GM12874 (cell line): ENCODE results near the gene OSCP1.

Experiments
- CTCF ChIP-seq: IDR thresholded peaks from 2 replicates; pipeline ENCODE4 v1.5.1; 2011; ENCODE audit warnings: low read depth, mild to moderate bottlenecking, control low read depth, low read length, moderate library complexity; ENCODE audit not compliant: insufficient read depth

OSCP1 gene

GRCh38 chr1:36467027-36467410 lies 16.8 kb upstream of the OSCP1 start:
- no peak for TF ChIP-seq CTCF

- TF ChIP-seq CTCF, result no peak
Observed at GRCh38 chr1:36466370-36467026, 16.2 kb upstream of the OSCP1 start.

GRCh38 chr1:36465731-36466369 lies 15.6 kb upstream of the OSCP1 start:
- no peak for TF ChIP-seq CTCF

- TF ChIP-seq CTCF, result no peak
Observed at GRCh38 chr1:36464605-36465393, 14.5 kb upstream of the OSCP1 start.

- TF ChIP-seq CTCF, result no peak
Observed at GRCh38 chr1:36463803-36464604, 13.8 kb upstream of the OSCP1 start, which contains the start of gene MRPS15. Gene MRPS15 (minus strand): TSS chr1:36464384. CDS start chr1:36464275, 109 bp downstream.

- TF ChIP-seq CTCF, result no peak
Observed at GRCh38 chr1:36463463-36463802, 13.2 kb upstream of the OSCP1 start.

- no peak for TF ChIP-seq CTCF
Observed at GRCh38 chr1:36458910-36459309, 8.7 kb upstream of the OSCP1 start.
